Measurements from ENCODE around the gene FAM117B.

FAM117B gene

DNA sequence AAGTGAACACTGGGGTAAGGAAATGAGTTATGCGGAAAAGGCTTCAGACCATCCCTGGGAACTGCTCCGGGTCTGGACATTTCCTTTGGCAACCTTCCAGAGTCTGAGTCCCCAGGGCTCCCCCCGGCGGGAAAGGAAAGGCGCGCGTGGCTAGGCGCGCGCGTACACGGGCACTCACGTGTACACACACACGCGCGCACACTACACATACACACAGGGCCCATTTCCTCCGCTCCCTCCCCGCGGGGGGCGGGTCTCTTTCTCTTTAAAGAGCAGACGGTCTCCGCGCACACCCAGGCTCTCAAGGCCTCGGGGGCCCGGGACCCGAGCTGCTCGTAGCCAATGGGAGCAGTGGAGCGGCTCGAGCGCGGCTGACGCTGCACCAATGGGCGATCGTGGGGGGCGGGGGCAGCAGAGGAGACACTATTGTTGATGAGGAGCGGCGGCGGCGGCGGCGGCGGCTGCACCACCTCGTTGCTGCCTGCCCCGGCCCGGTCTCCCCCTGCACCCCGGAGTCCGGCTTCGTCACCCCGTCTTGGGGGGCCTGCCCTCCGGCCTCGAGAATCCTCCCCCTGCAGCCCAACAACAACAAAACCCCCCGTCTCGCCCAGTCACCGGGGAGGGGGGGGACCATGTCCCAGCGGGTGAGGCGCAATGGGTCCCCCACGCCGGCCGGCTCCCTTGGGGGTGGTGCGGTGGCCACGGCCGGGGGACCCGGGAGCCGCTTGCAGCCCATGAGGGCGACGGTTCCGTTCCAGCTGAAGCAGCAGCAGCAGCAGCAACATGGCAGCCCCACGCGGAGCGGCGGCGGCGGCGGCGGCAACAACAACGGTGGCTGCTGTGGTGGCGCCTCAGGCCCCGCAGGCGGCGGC, at the start of gene FAM117B:
Gene FAM117B, plus strand, starts transcription at position 414 of the 872 bp plus-strand sequence. Its CDS starts 219 bp downstream, at position 633.
- TF ChIP-seq Cebpa-rat (IDR thresholded peaks at IDR 0.05): no peak
- Histone ChIP-seq H3K27me3 (no peaks in the 10 kb centered on the region), H3K4me1 (peaks cover 28% of the 10 kb centered on the region), H3K4me2 (peak within 1 kb of the TSS; percentile 72), H3K27ac (peak within 1 kb of the TSS; percentile 95), H3K4me3 (peak within 1 kb of the TSS; percentile 99), H3K9me3 (peaks cover 13% of the 10 kb centered on the region; the same call in 1 of the 2 replicates), H4K20me1 (0 out of 2 replicates have a peak, but pooled peaks cover 7% of the 10 kb centered on the region), H3K9ac (peak within 1 kb of the TSS; percentile 94), H3K36me3 (peaks cover 14% of the 10 kb centered on the region; the same call in 1 of the 2 replicates)

DNA sequence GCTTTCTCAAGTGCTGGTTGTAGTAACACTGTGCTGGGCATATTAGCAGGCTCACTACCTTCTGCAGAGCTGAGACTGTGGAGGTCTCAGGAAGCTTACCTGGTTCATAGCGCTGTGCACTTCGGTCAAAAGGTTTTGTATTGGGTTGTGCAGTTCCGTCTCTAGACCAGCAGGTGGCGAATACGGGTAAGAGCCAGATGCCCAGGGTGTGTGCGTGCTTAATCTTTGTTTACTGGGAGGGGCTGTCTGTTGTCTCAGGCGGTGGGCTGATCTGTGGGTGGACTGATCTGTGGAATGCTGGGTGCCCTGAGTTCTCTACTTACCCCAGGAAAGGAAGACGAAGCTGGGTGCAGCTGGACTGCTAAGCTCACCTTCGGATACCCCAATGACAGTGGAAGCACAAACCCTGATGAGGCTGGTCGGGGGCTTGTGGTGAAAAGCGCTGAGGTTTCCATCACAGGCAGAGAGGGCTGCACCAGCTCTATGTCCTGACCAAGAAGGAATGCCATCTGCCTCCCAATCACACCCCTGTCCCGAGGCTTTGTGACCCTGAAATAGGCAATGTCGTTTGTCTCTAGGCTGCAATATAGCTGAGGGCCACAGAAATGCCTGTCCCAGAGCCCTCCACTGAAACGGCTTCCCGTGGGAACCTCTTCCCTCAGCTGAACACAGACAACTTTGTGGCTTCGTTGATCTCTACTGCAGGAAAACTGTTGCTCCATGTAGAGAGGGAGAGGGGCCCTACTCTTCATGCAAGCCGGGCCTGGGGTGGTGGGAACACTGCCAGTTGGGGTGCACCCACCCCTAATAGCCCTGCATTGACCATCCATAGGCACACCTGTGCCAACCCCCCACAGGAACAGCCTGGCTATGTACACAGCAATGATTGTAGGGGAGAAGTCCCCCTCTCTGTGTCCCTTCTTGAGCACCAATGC, 45.9 kb upstream of the FAM117B start:
- no peak for TF ChIP-seq Cebpa-rat (IDR thresholded peaks at IDR 0.05)
- H3K9ac ChIP-seq: no peak overlapping the region

DNA sequence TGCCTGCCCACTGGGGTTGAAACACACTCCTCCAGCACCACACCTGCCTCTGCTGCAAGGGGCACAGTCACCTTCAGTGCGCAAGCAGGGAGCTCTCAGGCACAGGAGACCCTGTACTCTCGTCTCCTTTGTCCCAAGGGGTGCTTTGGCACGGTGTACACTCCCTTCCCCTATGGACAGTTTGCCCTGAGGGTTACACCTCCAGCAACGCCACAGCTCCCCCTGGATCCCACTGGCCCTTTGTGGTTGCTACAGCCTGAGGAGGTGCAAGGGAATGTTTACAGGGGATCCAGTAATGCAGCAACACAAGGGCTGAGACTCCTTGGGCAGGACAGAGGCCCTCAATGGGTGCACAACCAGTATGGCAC, 45.2 kb upstream of the FAM117B start:
- Histone ChIP-seq H3K9ac (no peak overlapping the region), H3K36me3 (no peaks in the 10 kb centered on the region), H3K4me1 (peaks cover 11% of the 10 kb centered on the region; the same call in 1 of the 2 replicates), H3K4me3 (no peak overlapping the region), H4K20me1 (no peaks in the 10 kb centered on the region), H3K9me3 (no peaks in the 10 kb centered on the region), H3K27ac (no peak overlapping the region), H3K4me2 (no peak overlapping the region; the same call in 1 of the 2 replicates), H3K27me3 (no peaks in the 10 kb centered on the region)
- TF ChIP-seq Cebpa-rat (IDR thresholded peaks at IDR 0.05): no peak

More for the DNA sequence above, 45.9 kb upstream of the FAM117B start:
- peak overlapping the region; percentile 23; the same call in 1 of the 2 replicates for H3K4me2 ChIP-seq
- peaks cover 11% of the 10 kb centered on the region; the same call in 1 of the 2 replicates for H3K4me1 ChIP-seq
- H3K27me3 ChIP-seq: no peaks in the 10 kb centered on the region
- no peaks in the 10 kb centered on the region for H4K20me1 ChIP-seq
- H3K4me3 ChIP-seq: no peak overlapping the region
- H3K36me3 ChIP-seq: no peaks in the 10 kb centered on the region
- no peak overlapping the region for H3K27ac ChIP-seq
- H3K9me3 ChIP-seq: peaks cover 5% of the 10 kb centered on the region; the same call in 1 of the 2 replicates

DNA sequence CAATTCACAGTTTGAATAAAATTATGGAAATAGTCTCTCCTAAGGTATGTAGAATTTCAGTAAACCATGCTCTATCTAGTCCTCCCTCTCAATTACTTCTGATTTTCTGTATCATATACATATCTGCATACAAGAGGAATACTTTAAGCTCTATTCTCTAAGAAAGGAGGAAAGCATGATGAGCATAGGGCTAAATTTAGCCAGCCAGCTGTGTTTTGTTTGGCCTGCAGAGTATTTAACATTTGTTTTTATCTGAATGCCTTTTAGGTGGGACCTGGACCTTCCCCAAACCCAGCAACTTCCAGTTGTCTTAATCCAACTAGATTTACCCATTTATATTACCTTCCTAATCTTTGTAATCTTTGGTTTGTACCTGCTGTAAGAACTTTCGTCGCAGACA, 42.2 kb upstream of the FAM117B start:
- Histone ChIP-seq H3K27me3 (no peaks in the 10 kb centered on the region), H3K9ac (no peak overlapping the region), H3K4me3 (no peak overlapping the region), H4K20me1 (no peaks in the 10 kb centered on the region), H3K36me3 (no peaks in the 10 kb centered on the region), H3K4me2 (no peak overlapping the region), H3K27ac (no peak overlapping the region), H3K9me3 (no peaks in the 10 kb centered on the region), H3K4me1 (peaks cover 11% of the 10 kb centered on the region; the same call in 1 of the 2 replicates)
- TF ChIP-seq Cebpa-rat (IDR thresholded peaks at IDR 0.05): no peak

DNA sequence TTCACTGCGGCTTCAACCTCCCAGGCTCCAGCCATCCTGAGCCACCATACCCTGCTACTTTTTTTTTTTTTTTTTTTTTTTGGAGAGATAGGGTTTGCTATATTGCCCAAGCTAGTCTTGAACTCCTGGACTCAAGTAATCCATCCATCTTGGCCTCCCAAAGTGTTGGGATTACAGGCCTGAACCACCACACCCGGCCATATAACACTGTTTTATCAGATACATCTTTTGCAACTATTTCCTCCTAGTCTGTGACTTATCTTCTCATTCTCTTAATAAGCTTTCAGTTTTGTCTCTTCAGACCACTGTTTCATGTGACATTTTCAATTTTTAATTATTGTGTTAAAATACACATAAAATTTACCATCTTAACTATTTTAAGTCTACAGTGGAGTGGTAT, 35.7 kb upstream of the FAM117B start:
- no peaks in the 10 kb centered on the region for H3K36me3 ChIP-seq
- no peaks in the 10 kb centered on the region for H3K27me3 ChIP-seq
- no peak overlapping the region for H3K9ac ChIP-seq
- no peak overlapping the region for H3K4me3 ChIP-seq
- no peaks in the 10 kb centered on the region for H3K9me3 ChIP-seq
- no peak overlapping the region for H3K27ac ChIP-seq
- no peaks in the 10 kb centered on the region for H3K4me1 ChIP-seq
- no peak overlapping the region for H3K4me2 ChIP-seq
- no peaks in the 10 kb centered on the region for H4K20me1 ChIP-seq
- no peak for TF ChIP-seq Cebpa-rat (IDR thresholded peaks at IDR 0.05)

DNA sequence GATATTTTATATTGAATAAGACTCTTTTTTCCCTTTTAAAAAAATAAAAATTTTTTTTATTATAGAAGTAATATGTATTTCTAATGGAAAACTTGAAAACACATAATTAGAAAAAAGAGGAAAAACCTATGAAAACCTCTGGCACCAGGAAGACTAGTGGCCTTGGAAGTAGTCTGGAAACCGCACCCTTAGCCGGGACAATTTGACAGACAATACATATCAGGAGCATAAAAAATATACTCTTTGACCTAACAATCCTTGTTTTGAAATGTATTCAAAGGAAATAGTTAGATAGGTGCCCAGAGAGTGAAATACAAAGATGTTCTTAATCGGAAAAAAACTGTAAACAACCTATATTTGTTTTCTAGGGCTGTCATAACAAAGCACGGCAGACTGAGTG, 34.9 kb upstream of the FAM117B start:
- no peak overlapping the region for H3K4me3 ChIP-seq
- no peak for TF ChIP-seq Cebpa-rat (IDR thresholded peaks at IDR 0.05)
- no peaks in the 10 kb centered on the region for H3K36me3 ChIP-seq
- no peaks in the 10 kb centered on the region for H3K4me1 ChIP-seq
- H3K9me3 ChIP-seq: no peaks in the 10 kb centered on the region
- no peak overlapping the region for H3K9ac ChIP-seq
- H3K27me3 ChIP-seq: no peaks in the 10 kb centered on the region
- no peak overlapping the region for H3K4me2 ChIP-seq
- H4K20me1 ChIP-seq: no peaks in the 10 kb centered on the region
- no peak overlapping the region for H3K27ac ChIP-seq

DNA sequence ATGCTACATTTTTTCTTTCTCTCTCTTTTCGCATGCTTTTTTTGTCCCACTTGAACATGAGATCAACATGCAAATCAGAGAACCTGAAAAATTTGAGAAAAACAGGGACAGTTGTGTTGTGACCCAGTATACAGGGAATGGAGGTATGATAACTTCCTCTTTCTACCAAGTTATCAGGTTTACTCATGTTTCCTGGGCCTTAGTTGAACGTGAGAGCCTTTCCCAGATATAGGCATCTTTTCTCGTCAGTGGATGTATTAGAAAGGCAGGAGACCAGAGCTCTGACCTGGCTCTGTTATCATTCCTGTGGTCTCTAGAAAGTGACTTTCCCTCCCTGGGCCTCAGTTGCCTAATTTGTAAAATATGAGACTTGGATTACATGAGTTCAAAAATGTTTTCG, 30.1 kb upstream of the FAM117B start:
- H3K4me2 ChIP-seq: no peak overlapping the region
- H3K9me3 ChIP-seq: no peaks in the 10 kb centered on the region
- no peak for TF ChIP-seq Cebpa-rat (IDR thresholded peaks at IDR 0.05)
- H3K36me3 ChIP-seq: no peaks in the 10 kb centered on the region
- no peak overlapping the region for H3K27ac ChIP-seq
- H3K4me1 ChIP-seq: no peaks in the 10 kb centered on the region
- H3K4me3 ChIP-seq: no peak overlapping the region
- H3K27me3 ChIP-seq: no peaks in the 10 kb centered on the region
- no peaks in the 10 kb centered on the region for H4K20me1 ChIP-seq
- H3K9ac ChIP-seq: no peak overlapping the region

DNA sequence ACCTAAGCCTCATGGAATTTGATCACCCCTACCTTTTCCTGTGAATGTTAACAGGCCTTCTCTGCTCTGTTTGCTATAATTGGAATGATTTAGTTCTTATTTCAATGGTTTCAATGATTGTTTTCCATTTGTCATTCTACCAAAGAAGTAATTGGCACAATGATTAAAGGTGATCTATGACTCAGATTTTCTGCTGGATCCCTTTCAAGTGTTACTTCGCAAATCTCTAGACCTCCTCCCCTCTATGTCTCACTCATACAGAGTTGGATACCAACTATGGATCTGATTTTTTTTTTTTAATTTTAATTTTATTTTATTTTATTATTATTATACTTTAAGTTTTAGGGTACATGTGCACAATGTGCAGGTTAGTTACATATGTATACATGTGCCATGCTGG, 29.6 kb upstream of the FAM117B start:
- Histone ChIP-seq H3K4me3 (no peak overlapping the region), H4K20me1 (no peaks in the 10 kb centered on the region), H3K9ac (no peak overlapping the region), H3K36me3 (no peaks in the 10 kb centered on the region), H3K4me1 (no peaks in the 10 kb centered on the region; the same call in 1 of the 2 replicates), H3K27ac (no peak overlapping the region), H3K9me3 (no peaks in the 10 kb centered on the region), H3K27me3 (no peaks in the 10 kb centered on the region), H3K4me2 (no peak overlapping the region)
- no peak for TF ChIP-seq Cebpa-rat (IDR thresholded peaks at IDR 0.05)

DNA sequence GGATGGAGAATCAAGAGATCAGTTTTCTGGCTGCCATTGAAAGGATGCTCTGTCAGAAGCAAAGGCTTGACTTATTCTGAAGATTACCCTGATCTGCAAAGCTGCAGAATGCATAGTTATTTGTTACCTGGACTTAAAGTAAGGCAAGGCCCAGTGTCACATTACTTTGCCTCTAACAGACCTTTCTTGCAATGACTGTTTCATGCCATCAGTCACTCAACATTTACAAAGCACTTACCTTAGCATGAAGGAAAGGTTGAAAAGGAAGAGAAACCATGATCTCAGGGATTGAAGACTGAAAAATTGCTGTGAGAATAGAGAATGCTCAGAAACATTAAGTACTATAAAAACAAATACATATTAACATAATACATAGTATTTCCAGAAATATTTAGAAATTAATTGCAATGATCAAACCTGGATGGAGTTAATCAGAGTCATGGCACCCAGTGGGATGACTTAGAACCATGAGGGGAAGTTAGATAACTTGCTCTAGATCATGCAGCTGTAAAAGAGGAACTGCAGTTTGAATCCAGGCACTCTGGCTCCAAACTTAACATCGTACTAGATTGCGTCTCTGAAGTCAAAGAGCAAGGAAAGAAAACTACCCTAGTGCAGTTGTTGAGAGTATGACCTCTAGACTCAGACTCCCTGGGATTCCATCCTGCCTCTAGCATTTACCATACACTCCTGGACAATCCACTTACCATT, 26.5 kb upstream of the FAM117B start:
- no peaks in the 10 kb centered on the region for H4K20me1 ChIP-seq
- no peak overlapping the region for H3K4me2 ChIP-seq
- H3K36me3 ChIP-seq: no peaks in the 10 kb centered on the region
- H3K4me3 ChIP-seq: no peak overlapping the region
- H3K27me3 ChIP-seq: no peaks in the 10 kb centered on the region
- H3K4me1 ChIP-seq: peaks cover 4% of the 10 kb centered on the region; the same call in 1 of the 2 replicates
- H3K9ac ChIP-seq: no peak overlapping the region
- H3K27ac ChIP-seq: no peak overlapping the region
- H3K9me3 ChIP-seq: no peaks in the 10 kb centered on the region
- TF ChIP-seq Cebpa-rat (IDR thresholded peaks at IDR 0.05): no peak

Measured in BLaER1 (cell line).